Measurements from ENCODE around the gene WDR35.

- TF ChIP-seq CTCF (IDR thresholded peaks at IDR 0.05) (no peak), POLR2A (IDR thresholded peaks at IDR 0.05) (no peak)
Measured at GRCh38 chr2:19865151-19865550, 124.8 kb downstream of the WDR35 start.

Measured in body of pancreas (tissue), 4 donors.